ENCODE measurements around the gene MEI4.

MEI4 gene

GRCh38 chr6:77972334-77972733, 319.5 kb downstream of the MEI4 start:
- TF ChIP-seq CTCF (IDR thresholded peaks at IDR 0.05; ENCODE audit: low read depth, low read length): no peak

More at GRCh38 chr6:77972334-77972733, 319.5 kb downstream of the MEI4 start:
- DNase-seq (ENCODE audit: low read depth in 2 of 2): no peak
- H3K4me3 ChIP-seq (replicated peaks in 1 of 2; ENCODE audit: low read depth in 2 of 2, low read length in 2 of 2): no peak overlapping the region
